Sigmoid colon (tissue), 7 donors: ENCODE data around the gene UBE2E1. TPM values are rescaled to one million over a fixed set of nuclear protein-coding genes. Genes with fewer than 3 reads are reported as not detected.
A peak's percentile ranks its signal among the peaks of the same experiment; 100 is the strongest.

ENCODE experiments used
- DNase-seq: peaks from one replicate; pipeline ENCODE4 v3.0.0-alpha.2; 2019
- H3K27ac ChIP-seq, 4 donors: fragments of 200-600 bp; sonication (generic); one replicate each; pipeline ENCODE4 v1.5.1; 2016 to 2019; ENCODE audit warnings: mild to moderate bottlenecking in 1 of 4
- H3K27me3 ChIP-seq, 3 donors: fragments of 200-600 bp; sonication (generic); one replicate each; pipeline ENCODE4 v1.5.1; 2019; ENCODE audit warnings: mild to moderate bottlenecking in 1 of 3
- H3K36me3 ChIP-seq, 4 donors: fragments of 200-600 bp; sonication (generic); one replicate each; pipeline ENCODE4 v1.5.1; 2016 to 2019
- H3K4me1 ChIP-seq, 4 donors: fragments of 200-600 bp; sonication (generic); one replicate each; pipeline ENCODE4 v1.5.1; 2017 to 2019
- H3K4me3 ChIP-seq, 4 donors: fragments of 200-600 bp; sonication (generic); one replicate each; pipeline ENCODE4 v1.5.1; 2017 to 2019; ENCODE audit warnings: mild to moderate bottlenecking in 2 of 4, moderate library complexity in 1 of 4
- H3K9me3 ChIP-seq, 4 donors: fragments of 200-600 bp in 3 of 4; sonication (generic) in 3 of 4; one replicate each; pipeline versions ENCODE4 v1.5.1 to v1.6.1; 2013 to 2019
- EP300 ChIP-seq, 4 donors: sonication (generic); formaldehyde crosslinking; IDR thresholded peaks; one replicate each; pipeline ENCODE4 v1.6.1; 2017; ENCODE audit warnings: antibody characterized with exemption in 4 of 4
- POLR2A ChIP-seq, 2 donors: fragments of 450-650 bp; IDR thresholded peaks; one replicate each; pipeline ENCODE4 v1.6.1; 2016; ENCODE audit warnings: antibody characterized with exemption in 2 of 2, mild to moderate bottlenecking in 2 of 2, moderate library complexity in 2 of 2
- POLR2AphosphoS5 ChIP-seq, 4 donors: sonication (generic); formaldehyde crosslinking; IDR thresholded peaks; one replicate each; pipeline ENCODE4 v1.6.1; 2017; ENCODE audit warnings: antibody characterized with exemption in 4 of 4
- WGBS, 2 donors: extraction: QIAGEN DNeasy Blood & Tissue Kit; methylation state at CpG; one replicate each; pipeline ENCODE4 v1.1.7; 2013; 5-methylcytosine and 5-hydroxymethylcytosine counted together
- intact Hi-C: fragments of 100-400 bp; cut with DNase I; formaldehyde crosslinking; loops from one replicate; pipeline ENCODE4 v1.15.1; 2023
- polyA plus RNA-seq, 3 donors: library from polyadenylated mRNA; stranded (reverse); fragments of 200-250 nt; gene quantifications; one replicate each; pipeline ENCODE4 v1.2.3, GENCODE V29; 2013
- total RNA-seq, 4 donors: library from RNA; depleted of rRNA; stranded (reverse); fragments of >200 nt; gene quantifications; one replicate each; pipeline ENCODE4 v1.1.0, GENCODE V29; 2016
- TF ChIP-seq, protein P1 (sequence below), 4 experiments: fragments of 450-650 bp in 3 of 4; fragments of 200-600 bp in 1 of 4; IDR thresholded peaks; one replicate each; pipeline ENCODE4 v1.5.1; 2016 to 2019; ENCODE audit warnings: antibody characterized with exemption in 4 of 4, mild to moderate bottlenecking in 3 of 4, moderate library complexity in 2 of 4
- donor health status: healthy with polysubstance abuse.
- donor health status: Bipolar disorder and iron deficiency.
- donor health status: healthy.

UBE2E1 gene
- total and polyA plus RNA-seq, 7 donors: 61.4 to 145 (median 96.4) TPM

- intact Hi-C loops: no loop called here
These were observed 41.3 kb upstream of the UBE2E1 start for GRCh38 chr3:23764407-23764806.

DNA sequence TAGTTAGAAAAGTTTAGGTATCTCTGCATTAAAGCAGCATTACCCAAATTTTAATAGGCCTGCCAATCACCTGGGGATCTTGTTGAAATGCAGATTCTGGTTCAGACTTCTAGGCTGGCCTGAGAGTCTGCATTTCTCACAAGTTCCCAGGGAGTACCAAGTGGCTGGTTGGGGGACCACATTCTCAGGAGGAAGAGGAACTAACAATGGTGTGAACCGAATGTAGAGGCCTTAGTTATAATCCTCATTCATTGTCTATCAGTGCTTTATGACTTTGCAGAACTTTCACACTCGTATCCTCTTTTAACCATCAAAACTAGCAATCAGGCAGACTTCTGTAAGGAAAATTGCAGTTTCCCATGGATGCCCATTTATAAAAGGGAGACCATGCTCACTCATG is 38.2 kb upstream of the UBE2E1 start:
- Histone ChIP-seq H3K36me3 (no peaks in the 10 kb centered on the region), H3K27me3 (no peaks in the 10 kb centered on the region), H3K4me1 (peaks cover 0 to 12% (median 5%) of the 10 kb centered on the region in 4 donors), H3K9me3 (no peaks in the 10 kb centered on the region), H3K27ac (no peak overlapping the region), H3K4me3 (no peak overlapping the region)
- DNase-seq: no peak
- intact Hi-C loops: no loop called here
- TF ChIP-seq EP300 (IDR thresholded peaks at IDR 0.05): no peak
- TF ChIP-seq POLR2A (IDR thresholded peaks at IDR 0.05): no peak
- TF ChIP-seq POLR2AphosphoS5 (IDR thresholded peaks at IDR 0.05): no peak
- TF ChIP-seq, protein P1, sequence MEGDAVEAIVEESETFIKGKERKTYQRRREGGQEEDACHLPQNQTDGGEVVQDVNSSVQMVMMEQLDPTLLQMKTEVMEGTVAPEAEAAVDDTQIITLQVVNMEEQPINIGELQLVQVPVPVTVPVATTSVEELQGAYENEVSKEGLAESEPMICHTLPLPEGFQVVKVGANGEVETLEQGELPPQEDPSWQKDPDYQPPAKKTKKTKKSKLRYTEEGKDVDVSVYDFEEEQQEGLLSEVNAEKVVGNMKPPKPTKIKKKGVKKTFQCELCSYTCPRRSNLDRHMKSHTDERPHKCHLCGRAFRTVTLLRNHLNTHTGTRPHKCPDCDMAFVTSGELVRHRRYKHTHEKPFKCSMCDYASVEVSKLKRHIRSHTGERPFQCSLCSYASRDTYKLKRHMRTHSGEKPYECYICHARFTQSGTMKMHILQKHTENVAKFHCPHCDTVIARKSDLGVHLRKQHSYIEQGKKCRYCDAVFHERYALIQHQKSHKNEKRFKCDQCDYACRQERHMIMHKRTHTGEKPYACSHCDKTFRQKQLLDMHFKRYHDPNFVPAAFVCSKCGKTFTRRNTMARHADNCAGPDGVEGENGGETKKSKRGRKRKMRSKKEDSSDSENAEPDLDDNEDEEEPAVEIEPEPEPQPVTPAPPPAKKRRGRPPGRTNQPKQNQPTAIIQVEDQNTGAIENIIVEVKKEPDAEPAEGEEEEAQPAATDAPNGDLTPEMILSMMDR (IDR thresholded peaks at IDR 0.05): no peak
- WGBS, 2 donors: 84 to 92% methylated on average over 2 of the region's 2 CpGs

More at GRCh38 chr3:23764407-23764806, 41.3 kb upstream of the UBE2E1 start:
- no peak for DNase-seq
- Histone ChIP-seq H3K27me3 (no peaks in the 10 kb centered on the region), H3K4me1 (peaks cover 0 to 18% (median 5%) of the 10 kb centered on the region in 4 donors), H3K4me3 (no peak overlapping the region), H3K27ac (no peak overlapping the region), H3K36me3 (no peaks in the 10 kb centered on the region), H3K9me3 (no peaks in the 10 kb centered on the region)
- WGBS, 2 donors: 67 to 80% methylated on average over 1 of the region's 1 CpG
- TF ChIP-seq POLR2AphosphoS5 (IDR thresholded peaks at IDR 0.05) (no peak), POLR2A (IDR thresholded peaks at IDR 0.05) (no peak), EP300 (IDR thresholded peaks at IDR 0.05) (no peak)
- TF ChIP-seq, protein P1 (IDR thresholded peaks at IDR 0.05): no peak

DNA sequence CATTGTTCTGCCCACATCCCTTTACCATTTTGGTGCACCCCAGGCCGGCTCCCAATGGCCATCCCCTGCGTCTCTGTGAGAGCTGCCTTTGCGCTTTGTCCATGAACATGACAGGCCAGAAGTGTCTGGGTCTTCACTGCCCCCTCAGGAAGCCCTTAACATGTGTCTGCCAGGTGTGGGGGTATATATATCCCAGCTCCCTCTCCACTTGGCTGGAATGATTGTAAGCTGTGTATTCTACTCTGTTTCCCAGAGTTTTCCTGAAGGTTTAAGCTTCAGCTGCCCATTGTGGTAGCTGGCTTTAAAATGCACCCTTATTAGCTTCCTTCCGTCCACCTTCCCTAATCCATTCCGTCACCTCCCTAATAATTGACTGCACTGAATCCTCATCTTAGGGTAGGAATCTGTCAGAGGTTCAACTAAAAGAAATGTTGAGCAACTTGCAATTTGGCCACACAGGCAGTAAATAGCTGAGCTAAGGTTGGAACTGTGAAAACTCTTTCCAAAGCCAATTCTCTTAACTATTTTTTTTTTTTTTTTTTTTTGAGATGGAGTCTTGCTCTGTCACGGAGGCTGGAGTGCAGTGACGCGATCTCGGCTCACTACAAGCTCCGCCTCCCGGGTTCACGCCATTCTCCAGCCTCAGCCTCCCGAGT is 30.4 kb upstream of the UBE2E1 start:
- TF ChIP-seq, protein P1 (IDR thresholded peaks at IDR 0.05): no peak
- no peak for TF ChIP-seq EP300 (IDR thresholded peaks at IDR 0.05)
- TF ChIP-seq POLR2A (IDR thresholded peaks at IDR 0.05): no peak
- Histone ChIP-seq H3K27ac (no peak overlapping the region), H3K36me3 (no peaks in the 10 kb centered on the region), H3K9me3 (no peaks in the 10 kb centered on the region), H3K27me3 (no peaks in the 10 kb centered on the region), H3K4me1 (no peaks in the 10 kb centered on the region), H3K4me3 (no peak overlapping the region)
- DNase-seq: no peak
- WGBS, 2 donors: 93 to 95% methylated on average over 13 of the region's 13 CpGs
- intact Hi-C loops: no loop called here

DNA sequence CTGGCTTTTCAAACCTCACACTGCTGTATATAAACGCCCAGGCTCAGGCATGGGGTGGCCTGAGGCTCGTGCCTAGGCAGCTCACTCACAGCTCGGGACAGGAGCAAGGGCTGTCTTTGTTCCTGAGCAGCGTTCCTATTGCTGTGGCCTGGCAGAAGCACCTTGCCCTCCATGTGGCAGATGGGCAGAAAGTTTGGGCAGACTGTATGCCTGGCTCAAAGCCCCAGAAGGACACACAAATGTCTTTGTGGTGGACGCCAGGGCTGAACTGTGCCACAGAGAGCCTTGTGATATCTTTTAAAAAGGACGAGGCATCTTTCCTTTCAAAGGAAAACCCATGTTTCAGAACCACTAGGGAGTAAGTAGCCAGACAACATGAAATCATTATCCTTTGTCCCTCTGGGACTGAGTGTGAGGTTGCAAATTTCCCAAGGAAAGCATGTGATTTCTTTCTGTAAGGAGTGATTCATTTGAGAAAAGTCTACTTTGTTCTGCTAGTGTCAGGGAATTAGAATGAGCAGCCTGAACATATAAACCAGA is 29.3 kb upstream of the UBE2E1 start:
- 87 to 88% methylated on average over 6 of the region's 6 CpGs for WGBS, 2 donors
- Histone ChIP-seq H3K4me1 (no peaks in the 10 kb centered on the region), H3K4me3 (no peak overlapping the region), H3K9me3 (no peaks in the 10 kb centered on the region), H3K36me3 (no peaks in the 10 kb centered on the region), H3K27ac (peak overlapping the region in 3 of 4 donors; percentile 29 to 62 (median 60)), H3K27me3 (no peaks in the 10 kb centered on the region)
- intact Hi-C loops: no loop called here
- no peak for DNase-seq
- TF ChIP-seq POLR2A (IDR thresholded peaks at IDR 0.05) (no peak), EP300 (IDR thresholded peaks at IDR 0.05) (peak in 1 of 4 donors; percentile 21), POLR2AphosphoS5 (IDR thresholded peaks at IDR 0.05) (peak in 3 of 4 donors; percentile 5 to 61 (median 41))
- TF ChIP-seq, protein P1 (IDR thresholded peaks at IDR 0.05): no peak
